Fibroblast of lung (primary cell): ENCODE data around the gene RTN4RL1. TPM values are rescaled to one million over a fixed set of nuclear protein-coding genes. Genes with fewer than 3 reads are reported as not detected.

Source experiments
- DNase-seq, 2 donors: peaks; one replicate each; pipeline versions ENCODE4 v3.0.0 to v3.0.0-alpha.2; 2010; ENCODE audit warnings: low read depth in 2 of 2
- H2AFZ ChIP-seq: 2 replicates; pipeline ENCODE4 v1.5.1; 2012; ENCODE audit warnings: low read length, control low read depth, inconsistent platforms
- H3K27ac ChIP-seq: 2 replicates; pipeline ENCODE4 v1.5.1; 2011; ENCODE audit warnings: low read length, control low read depth; ENCODE audit not compliant: insufficient read depth
- H3K27me3 ChIP-seq: 2 replicates; pipeline ENCODE4 v1.5.1; 2011; ENCODE audit warnings: mild to moderate bottlenecking, low read length; ENCODE audit not compliant: control insufficient read depth, insufficient read depth
- H3K36me3 ChIP-seq: 2 replicates; pipeline ENCODE4 v1.5.1; 2011; ENCODE audit warnings: low read length; ENCODE audit not compliant: control insufficient read depth, insufficient read depth
- H3K4me1 ChIP-seq: 2 replicates; pipeline ENCODE4 v1.5.1; 2011; ENCODE audit warnings: low read length; ENCODE audit not compliant: control insufficient read depth, insufficient read depth; ENCODE audit errors: extremely low read depth
- H3K4me2 ChIP-seq: 2 replicates; pipeline ENCODE4 v1.5.1; 2011; ENCODE audit warnings: low read length, control low read depth; ENCODE audit not compliant: insufficient read depth; ENCODE audit errors: extremely low read depth
- H3K4me3 ChIP-seq, 4 experiments: fragments of 200-600 bp in 1 of 4; sonication (generic) in 1 of 4; replicated peaks in 1 of 4; 2 replicates each; pipeline ENCODE4 v1.5.1; 2011 to 2016; ENCODE audit warnings: low read length in 4 of 4, low read depth in 3 of 4, mild to moderate bottlenecking in 3 of 4, control low read depth in 2 of 4, inconsistent platforms in 1 of 4, mixed read lengths in 1 of 4; ENCODE audit not compliant: insufficient read depth in 1 of 4; ENCODE audit errors: control extremely low read depth in 1 of 4
- H3K79me2 ChIP-seq: 2 replicates; pipeline ENCODE4 v1.5.1; 2012; ENCODE audit warnings: mild to moderate bottlenecking, low read length, inconsistent platforms; ENCODE audit not compliant: control insufficient read depth, insufficient read depth
- H3K9ac ChIP-seq: 2 replicates; pipeline ENCODE4 v1.5.1; 2011; ENCODE audit warnings: mild to moderate bottlenecking, low read length, control low read depth; ENCODE audit not compliant: insufficient read depth
- H3K9me3 ChIP-seq: 2 replicates; pipeline ENCODE4 v1.5.1; 2012; ENCODE audit warnings: low read depth, low read length; ENCODE audit not compliant: control insufficient read depth, insufficient read depth
- H4K20me1 ChIP-seq: 2 replicates; pipeline ENCODE4 v1.5.1; 2011; ENCODE audit warnings: low read length; ENCODE audit not compliant: control insufficient read depth, insufficient read depth; ENCODE audit errors: extremely low read depth
- EZH2 ChIP-seq: IDR thresholded peaks from 2 replicates; pipeline ENCODE4 v1.5.1; 2012; ENCODE audit warnings: low read length, control low read depth, mild to moderate bottlenecking; ENCODE audit errors: missing control alignments
- polyA plus RNA-seq, 2 donors: library from polyadenylated mRNA; depleted of rRNA in 1 of 2; stranded (reverse) in 1 of 2; unstranded in 1 of 2; fragments of >200 nt; gene quantifications; 2 replicates each; pipeline ENCODE4 v1.2.1, GENCODE V29; 2011 to 2012; ENCODE audit warnings: missing spikeins in 1 of 2
- total RNA-seq: library from RNA; depleted of rRNA; stranded (reverse); fragments of >200 nt; gene quantifications from 2 replicates; pipeline ENCODE4 v1.2.1, GENCODE V29; 2014
- TF ChIP-seq, protein P1 (sequence below), 2 donors: IDR thresholded peaks in 1 of 2; conservative IDR thresholded peaks in 1 of 2; 1 replicate in 1 of 2; 2 replicates in 1 of 2; pipeline ENCODE4 v1.5.1; 2011 to 2012; ENCODE audit warnings: low read length in 2 of 2, control low read depth in 1 of 2, inconsistent platforms in 1 of 2, low read depth in 1 of 2, mild to moderate bottlenecking in 1 of 2

Gene RTN4RL1
- total and polyA plus RNA-seq, 2 donors (not counting 1 experiment from before 2014, with no cell fraction given): 0.39 to 0.83 TPM

DNA sequence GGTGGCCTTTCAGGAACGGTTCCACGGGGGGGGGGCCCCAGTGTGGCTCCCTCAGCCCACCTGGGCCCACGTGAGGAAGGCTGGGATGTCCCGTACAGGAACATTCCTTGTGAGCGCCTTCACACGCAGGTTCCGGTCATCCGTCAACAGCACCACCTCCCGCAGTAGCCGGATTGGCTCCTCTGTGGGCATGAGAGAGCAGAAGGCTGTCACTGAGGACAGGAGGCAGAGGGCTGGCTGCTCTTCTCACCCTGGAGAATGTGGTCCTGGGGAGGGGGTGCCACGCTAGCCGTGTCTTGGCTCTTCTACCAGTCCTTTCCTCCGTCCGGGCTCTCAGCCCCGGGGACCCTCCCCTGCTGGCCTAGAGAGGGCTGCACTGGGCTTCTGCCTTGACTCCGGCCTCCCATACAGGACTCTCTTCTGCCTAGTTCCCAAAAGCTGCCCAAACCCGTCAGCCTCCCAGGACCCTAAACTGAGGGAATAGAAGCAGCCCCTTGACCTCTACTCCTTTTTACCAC is 36.4 kb upstream of the RTN4RL1 start:
- Histone ChIP-seq H3K9ac (peak overlapping the region; percentile 32), H3K27me3 (no peaks in the 10 kb centered on the region), H3K9me3 (no peaks in the 10 kb centered on the region), H3K27ac (peak overlapping the region; percentile 85), H4K20me1 (no peaks in the 10 kb centered on the region), H3K4me1 (peaks cover 68% of the 10 kb centered on the region), H3K4me2 (no peak overlapping the region), H3K36me3 (peaks cover 38% of the 10 kb centered on the region), H2AFZ (no peak overlapping the region), H3K79me2 (peaks cover 58% of the 10 kb centered on the region), H3K4me3 (no peak overlapping the region)
- TF ChIP-seq, protein P1, sequence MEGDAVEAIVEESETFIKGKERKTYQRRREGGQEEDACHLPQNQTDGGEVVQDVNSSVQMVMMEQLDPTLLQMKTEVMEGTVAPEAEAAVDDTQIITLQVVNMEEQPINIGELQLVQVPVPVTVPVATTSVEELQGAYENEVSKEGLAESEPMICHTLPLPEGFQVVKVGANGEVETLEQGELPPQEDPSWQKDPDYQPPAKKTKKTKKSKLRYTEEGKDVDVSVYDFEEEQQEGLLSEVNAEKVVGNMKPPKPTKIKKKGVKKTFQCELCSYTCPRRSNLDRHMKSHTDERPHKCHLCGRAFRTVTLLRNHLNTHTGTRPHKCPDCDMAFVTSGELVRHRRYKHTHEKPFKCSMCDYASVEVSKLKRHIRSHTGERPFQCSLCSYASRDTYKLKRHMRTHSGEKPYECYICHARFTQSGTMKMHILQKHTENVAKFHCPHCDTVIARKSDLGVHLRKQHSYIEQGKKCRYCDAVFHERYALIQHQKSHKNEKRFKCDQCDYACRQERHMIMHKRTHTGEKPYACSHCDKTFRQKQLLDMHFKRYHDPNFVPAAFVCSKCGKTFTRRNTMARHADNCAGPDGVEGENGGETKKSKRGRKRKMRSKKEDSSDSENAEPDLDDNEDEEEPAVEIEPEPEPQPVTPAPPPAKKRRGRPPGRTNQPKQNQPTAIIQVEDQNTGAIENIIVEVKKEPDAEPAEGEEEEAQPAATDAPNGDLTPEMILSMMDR (conservative IDR thresholded peaks at IDR 0.05 in 1 of 2, IDR thresholded peaks at IDR 0.05 in 1 of 2; ENCODE audit: low read depth in 1 of 2, low read length in 2 of 2): no peak
- TF ChIP-seq EZH2: no peak
- DNase-seq: peak in 1 of 2 donors; percentile 17

DNA sequence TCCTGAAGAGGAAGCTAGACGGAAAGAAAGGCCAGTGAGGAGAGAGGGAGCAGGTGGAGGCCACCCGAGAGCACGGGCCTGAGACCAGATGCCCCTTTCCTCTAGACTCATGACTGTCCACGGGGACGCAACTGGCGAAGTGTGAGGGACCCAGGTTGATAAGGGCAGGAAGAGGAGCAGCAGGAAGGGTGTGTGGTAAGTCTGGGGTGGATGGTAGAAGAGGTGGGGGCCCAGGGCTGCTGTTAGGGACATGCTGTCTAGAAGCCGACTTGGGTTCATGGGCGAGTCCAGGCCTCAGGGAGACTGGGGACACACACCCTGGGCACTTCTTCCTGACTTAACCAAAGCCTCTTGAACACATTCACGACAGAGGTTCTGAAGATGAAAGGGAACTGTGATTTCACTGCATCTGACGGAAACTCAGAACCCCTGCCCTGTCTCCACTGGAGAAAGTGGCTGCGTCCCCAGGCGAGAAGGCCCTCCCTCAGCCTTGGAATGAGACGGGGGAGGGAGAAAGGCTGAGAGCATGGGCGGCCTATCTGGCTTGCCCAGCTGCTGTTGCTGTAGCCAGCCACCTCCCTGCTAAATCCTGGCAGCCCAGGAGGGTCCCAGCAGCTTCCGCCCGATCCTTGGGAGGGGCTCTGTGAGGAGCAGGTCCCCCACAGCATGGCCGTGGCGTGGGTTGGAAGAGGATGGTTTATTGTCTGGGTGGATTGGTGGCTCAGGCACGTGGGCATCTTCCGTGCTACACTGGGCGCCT is 35.7 kb upstream of the RTN4RL1 start:
- Histone ChIP-seq H3K4me1 (peaks cover 62% of the 10 kb centered on the region), H3K36me3 (peaks cover 40% of the 10 kb centered on the region), H3K27ac (peak overlapping the region; percentile 85), H3K4me2 (no peak overlapping the region), H3K27me3 (no peaks in the 10 kb centered on the region), H3K9me3 (no peaks in the 10 kb centered on the region), H3K4me3 (peak overlapping the region in 1 of 4 experiments; percentile 6), H3K79me2 (peaks cover 64% of the 10 kb centered on the region), H4K20me1 (no peaks in the 10 kb centered on the region), H2AFZ (no peak overlapping the region), H3K9ac (peak overlapping the region; percentile 46)
- no peak for TF ChIP-seq EZH2
- TF ChIP-seq, protein P1 (conservative IDR thresholded peaks at IDR 0.05 in 1 of 2, IDR thresholded peaks at IDR 0.05 in 1 of 2; ENCODE audit: low read depth in 1 of 2, low read length in 2 of 2): no peak
- peak; percentile 31 to 36 for DNase-seq

DNA sequence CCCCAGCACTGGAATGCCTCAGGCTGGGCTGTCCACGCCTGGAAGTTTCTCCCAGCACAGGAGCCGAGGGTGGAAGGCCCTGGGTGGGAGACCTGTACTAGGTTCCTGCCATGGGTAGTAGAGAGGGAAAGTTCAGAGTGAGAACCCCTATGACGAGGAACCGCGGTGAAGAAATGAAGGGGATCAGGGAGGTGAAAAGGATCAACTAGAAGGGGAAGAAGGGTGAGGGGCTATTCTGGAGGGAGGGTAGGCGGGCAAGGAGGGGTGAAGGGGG is 35.2 kb upstream of the RTN4RL1 start:
- no peak for DNase-seq
- Histone ChIP-seq H3K27me3 (no peaks in the 10 kb centered on the region), H3K4me1 (peaks cover 58% of the 10 kb centered on the region), H3K79me2 (peaks cover 67% of the 10 kb centered on the region), H3K9ac (peak overlapping the region; percentile 46), H3K4me2 (peak overlapping the region; percentile 59), H2AFZ (no peak overlapping the region), H3K27ac (peak overlapping the region; percentile 85), H3K9me3 (no peaks in the 10 kb centered on the region), H4K20me1 (no peaks in the 10 kb centered on the region), H3K4me3 (peak overlapping the region in 1 of 4 experiments; percentile 80), H3K36me3 (peaks cover 40% of the 10 kb centered on the region)
- no peak for TF ChIP-seq EZH2
- TF ChIP-seq, protein P1 (conservative IDR thresholded peaks at IDR 0.05 in 1 of 2, IDR thresholded peaks at IDR 0.05 in 1 of 2; ENCODE audit: low read depth in 1 of 2, low read length in 2 of 2): no peak
